ENCODE results near the gene PACS2.

DNA sequence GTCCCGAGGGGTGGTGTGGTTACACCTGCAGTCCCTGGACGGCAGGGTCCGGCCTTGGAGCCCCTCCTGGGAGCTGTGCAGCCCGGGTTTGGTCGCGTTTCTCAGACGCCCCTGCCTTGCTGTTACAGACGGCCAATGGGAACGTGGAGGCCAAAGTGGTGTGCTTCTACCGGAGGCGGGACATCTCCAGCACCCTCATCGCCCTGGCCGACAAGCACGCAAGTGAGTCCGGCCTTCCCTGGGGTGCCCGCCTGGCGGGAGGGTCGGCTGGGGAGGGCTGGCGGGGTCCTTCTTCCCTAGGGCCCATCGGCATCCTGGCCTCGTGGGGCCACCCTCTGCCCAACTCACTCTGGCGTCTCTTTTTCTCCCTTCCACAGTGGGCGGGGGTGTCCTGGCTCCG lies 130.7 kb downstream of the PACS2 start:
- TF ChIP-seq, protein P1, sequence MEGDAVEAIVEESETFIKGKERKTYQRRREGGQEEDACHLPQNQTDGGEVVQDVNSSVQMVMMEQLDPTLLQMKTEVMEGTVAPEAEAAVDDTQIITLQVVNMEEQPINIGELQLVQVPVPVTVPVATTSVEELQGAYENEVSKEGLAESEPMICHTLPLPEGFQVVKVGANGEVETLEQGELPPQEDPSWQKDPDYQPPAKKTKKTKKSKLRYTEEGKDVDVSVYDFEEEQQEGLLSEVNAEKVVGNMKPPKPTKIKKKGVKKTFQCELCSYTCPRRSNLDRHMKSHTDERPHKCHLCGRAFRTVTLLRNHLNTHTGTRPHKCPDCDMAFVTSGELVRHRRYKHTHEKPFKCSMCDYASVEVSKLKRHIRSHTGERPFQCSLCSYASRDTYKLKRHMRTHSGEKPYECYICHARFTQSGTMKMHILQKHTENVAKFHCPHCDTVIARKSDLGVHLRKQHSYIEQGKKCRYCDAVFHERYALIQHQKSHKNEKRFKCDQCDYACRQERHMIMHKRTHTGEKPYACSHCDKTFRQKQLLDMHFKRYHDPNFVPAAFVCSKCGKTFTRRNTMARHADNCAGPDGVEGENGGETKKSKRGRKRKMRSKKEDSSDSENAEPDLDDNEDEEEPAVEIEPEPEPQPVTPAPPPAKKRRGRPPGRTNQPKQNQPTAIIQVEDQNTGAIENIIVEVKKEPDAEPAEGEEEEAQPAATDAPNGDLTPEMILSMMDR (IDR thresholded peaks at IDR 0.05) = no peak
- TF ChIP-seq POLR2A (IDR thresholded peaks at IDR 0.05) = no peak
